NCI-H2081 (cell line): ENCODE data around the gene UQCRC1.
A peak's percentile ranks its signal among the peaks of the same experiment; 100 is the strongest.

Source experiments
- DNase-seq, 2 experiments: peaks; one replicate each; lab custom pipeline; 2025; lab: John Stamatoyannopoulos, UW

UQCRC1 gene

DNA sequence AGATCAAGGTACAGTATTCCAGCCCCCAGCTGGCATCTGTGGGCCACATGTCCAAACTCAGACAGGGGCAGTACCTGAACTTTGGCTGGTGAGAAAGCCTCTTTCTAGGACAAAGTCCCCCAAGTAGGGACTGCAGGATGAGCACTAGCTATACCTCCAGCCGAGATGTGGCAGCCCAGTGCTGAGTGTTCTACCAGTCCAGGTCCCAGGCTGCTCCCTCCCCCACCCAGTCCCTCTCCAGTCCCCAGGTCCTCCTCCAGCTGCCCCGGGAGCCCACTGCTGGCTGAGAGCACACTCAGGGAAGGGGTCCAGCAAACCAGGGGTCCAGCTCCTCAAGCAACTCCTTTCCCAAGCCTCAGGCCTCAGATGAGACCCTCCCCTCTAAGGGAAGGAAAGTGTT is 24.3 kb upstream of the UQCRC1 start:
- DNase-seq = no peak

DNA sequence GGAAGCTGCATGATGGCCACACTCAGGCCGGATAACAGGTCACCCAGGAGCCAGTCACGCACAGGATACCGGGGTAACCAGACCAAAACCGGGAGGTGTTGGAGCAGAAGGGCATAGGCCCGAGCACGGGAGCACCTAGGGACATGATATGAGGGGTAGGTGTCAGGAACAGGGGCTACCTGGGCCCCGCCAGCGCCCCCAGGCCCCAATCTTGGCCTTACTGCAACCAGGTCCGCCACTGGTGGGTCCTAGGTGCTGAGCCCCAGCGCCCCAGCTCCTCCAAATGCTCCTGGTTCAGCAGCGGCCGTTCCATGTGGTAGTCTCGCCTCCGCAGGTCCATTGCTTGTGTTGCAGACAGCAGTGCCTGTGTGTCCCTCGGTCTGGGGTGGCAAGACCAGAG is 23.8 kb upstream of the UQCRC1 start:
- no peak for DNase-seq

DNA sequence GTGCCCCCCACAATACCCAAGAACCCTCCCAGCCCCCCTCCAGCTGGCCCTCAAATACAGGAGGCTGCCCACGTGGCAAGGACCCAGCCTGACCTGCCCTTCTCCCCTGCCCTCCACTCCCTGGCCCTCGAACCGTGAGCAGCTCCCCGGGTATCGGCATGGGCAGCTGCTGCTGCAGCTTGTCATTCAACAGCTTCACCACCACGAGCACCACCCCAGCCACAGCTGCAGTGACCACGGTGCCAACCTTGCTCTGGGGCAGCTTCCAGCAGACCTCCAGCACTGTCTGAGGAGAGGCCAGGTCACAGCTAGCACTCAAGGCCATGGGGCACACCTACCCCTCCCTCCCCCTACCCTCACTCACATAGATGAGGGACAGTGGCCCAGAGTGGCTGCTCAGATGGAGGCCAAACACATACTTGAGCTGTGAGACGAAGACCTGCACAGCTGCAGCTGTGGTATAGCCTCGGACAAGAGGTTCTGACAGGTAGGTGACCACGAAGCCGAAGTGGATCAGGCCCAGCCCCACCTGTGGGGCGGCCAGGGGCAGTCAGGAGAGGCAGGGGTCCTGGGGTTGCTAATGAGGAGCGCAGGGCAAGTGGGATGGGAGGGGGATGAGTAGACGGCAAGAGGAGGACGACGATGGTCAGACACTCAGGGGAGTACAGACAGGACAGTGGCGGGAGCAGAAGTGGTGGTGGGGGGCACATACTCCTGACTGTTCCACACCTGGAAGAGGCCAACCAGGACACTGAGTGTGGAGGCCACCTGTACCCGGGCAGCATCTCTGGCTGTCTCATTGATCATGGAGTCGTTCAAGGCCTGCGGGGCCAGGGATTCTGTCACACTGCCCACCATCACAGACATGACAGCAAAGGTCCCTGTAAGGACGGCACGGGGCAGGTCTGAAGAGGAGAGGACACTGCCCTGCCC is 22.3 kb upstream of the UQCRC1 start:
- no peak for DNase-seq

DNA sequence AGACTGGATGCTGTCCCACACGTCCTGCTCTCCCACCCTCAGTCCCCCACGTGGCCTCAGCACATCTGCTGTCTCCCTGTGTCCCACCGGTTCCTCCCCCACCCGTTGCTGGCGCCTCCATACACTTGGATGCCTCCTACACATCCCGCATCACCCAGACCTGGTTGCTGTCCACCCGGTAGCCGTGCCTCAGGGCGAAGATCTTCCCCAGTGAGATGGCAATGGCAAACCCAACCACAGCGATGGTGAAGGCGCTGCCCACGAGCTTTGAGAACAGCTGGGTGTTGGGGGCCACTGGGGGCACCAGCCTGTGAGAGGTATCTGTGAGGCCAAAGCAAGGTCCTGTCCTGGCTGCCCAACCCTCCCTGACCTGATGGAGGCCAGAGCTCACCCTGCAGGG is 21.4 kb upstream of the UQCRC1 start:
- no peak for DNase-seq

DNA sequence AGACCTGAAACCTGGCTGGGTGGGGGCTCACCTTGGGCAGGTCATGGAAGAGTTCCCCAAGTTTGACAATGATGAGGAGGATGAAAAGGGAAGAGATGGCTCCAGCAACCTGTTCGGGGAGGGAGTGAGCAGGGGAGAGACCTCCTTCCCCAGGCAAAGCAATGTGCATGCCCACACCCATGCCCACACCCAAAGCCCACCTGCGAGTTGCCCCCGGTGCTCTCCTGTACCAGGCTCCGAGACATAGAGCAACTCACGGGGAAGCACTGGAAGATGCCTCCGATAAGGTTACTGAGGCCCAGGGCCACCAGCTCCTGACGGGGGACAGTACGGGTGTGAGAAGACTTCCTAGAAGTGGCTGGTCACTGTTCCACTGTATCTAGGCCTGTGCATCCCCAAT is 21.0 kb upstream of the UQCRC1 start:
- DNase-seq = no peak

DNA sequence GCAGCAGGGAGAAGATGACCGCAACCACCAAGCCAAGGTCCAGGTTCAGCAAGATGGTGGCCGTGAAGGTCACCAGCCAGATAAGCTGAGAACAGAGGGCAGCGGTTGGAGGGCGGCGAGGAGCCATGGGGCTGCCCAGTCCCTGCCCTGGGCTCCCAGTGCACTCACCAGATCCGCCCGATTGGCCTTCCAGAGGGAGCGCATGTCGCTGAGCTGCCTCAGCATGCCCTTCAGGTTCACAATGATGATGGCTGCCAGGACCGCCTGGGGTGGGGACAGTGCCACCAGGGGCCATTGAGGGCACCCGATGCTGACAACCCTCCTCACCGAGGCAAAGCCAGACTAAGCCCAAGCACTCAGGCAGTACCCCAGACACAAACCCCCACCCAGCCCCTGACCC is 20.4 kb upstream of the UQCRC1 start:
- no peak for DNase-seq

DNA sequence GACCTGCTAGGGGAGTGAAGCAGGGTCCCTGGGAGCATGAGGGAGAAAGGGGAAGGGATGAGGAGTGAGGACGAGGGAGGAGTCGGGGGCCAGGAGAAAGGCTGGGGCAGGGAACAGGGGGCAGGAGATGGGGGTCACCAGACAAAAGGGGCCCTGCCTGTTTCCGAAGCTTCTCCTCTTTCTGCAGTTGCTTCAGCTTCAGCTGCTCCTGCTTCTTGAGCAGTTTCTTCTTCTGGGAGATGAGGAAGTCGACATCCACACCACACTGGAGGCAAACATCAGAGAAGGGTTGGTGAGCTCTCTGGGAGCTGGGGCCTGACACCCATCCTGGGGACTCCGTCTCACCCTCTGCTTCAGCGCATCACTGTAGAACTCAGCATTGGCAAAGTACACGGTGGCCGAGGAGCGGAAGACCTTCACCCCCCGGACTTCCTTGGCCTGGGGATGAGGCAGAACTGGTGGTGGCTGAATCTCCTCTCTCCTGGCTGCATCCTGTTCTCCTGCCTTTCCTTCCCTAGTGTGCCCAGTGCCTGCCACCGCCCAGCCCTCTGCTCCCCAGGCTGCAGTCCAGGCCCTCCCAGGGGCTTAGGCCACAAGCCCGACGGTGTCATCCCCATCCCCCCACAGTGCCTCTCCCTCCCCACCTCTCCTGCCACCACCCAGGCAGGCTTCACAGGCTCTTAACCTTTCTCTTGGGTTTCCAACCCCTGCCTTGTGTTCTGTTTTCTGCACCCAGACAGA is 19.0 kb upstream of the UQCRC1 start:
- no peak for DNase-seq

DNA sequence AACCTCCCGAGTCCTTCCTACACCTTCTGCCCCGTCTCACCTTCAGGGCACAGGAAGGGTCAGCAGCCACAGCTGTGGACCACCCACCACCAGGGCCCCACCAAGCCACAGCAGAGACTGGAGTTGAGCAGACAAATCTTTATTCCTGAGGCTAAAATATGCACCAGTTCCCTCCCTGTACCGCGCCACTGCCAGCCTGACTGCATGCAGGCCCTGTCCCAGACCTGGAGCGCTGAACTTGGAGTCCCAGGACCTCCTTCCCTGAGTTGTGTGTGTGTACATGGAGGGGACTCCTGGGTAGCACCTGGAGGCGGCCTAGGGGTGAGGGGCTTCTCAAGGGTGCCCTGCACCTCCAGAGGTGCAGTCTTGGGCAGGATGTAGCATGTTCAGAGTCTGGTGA is 16.2 kb upstream of the UQCRC1 start:
- DNase-seq = no peak

DNA sequence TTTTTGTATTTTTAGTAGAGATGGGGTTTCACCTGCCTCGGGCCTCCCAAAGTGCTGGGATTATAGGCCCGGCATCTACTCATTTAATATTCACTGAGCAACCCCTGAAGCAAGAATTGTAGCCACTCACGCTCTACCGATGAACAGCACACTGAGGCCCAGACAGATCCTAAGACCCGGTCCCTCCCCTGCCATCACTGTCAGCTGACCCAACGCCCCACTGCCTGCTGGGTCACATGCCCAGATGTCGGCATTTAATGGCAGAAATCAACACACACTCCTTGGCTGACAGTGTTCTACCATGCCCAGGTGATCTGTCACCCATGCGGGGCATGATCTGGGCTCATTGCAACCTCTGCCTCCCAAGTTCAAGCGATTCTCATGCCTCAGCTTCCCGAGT is 15.3 kb upstream of the UQCRC1 start:
- no peak for DNase-seq

DNA sequence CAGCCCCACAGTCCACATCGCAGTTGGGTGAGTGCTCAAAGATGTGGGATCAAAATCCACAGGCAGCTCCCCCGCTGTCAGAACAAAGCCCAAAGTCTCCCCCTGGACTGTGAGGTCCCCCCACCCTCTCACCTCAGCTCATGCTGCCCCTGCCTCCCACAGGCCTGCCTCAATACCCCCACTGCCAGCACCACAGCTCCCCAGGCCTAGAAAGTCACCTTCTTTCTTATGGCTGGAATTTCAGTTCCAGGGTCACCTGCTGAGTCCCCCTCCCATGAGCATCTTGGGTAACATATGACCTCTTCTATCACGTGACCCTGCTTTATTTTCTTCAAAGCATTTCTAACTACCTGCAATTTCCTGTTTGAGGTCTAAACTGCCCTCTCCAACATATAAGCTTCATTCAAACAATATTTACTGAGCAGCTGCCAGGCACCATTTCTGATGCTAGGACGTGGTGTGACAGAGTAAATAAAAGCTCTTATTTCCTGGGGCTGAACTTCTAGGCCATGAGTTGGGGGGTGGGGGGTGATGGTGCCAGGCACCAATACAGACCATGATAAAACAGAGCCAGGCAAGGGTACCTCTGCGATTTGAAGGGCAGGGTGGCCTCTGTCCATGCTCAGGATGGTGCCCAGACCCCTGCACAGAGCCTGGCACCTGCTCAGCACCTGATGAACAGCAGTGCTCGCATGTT is 14.6 kb upstream of the UQCRC1 start:
- peak; percentile 66 to 92 for DNase-seq

DNA sequence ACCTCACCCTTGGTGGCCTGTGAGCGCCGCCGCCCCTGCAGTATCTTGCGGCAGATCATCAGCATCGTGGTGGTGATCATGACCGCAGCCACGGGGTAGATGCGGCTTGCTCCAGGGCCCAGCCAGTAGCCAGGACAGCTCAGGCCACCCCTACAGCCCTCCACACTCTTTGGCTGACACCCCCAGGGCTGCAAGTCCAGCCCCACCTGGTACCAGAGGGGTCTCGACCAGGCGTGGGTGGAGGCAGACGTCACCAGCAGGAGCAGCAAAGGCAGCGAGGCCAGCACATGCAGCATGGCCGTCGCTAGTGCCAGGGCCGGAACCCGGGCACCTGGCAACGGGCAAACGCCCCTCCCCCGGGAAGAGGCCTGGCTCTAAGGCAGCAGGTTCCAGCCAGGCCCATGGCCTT is 12.0 kb upstream of the UQCRC1 start, which contains the start of gene TMEM89:
Gene TMEM89, minus strand, starts transcription at position 309 of the 409 bp plus-strand sequence. Its CDS starts 13 bp downstream, at position 296.
- DNase-seq = no peak

DNA sequence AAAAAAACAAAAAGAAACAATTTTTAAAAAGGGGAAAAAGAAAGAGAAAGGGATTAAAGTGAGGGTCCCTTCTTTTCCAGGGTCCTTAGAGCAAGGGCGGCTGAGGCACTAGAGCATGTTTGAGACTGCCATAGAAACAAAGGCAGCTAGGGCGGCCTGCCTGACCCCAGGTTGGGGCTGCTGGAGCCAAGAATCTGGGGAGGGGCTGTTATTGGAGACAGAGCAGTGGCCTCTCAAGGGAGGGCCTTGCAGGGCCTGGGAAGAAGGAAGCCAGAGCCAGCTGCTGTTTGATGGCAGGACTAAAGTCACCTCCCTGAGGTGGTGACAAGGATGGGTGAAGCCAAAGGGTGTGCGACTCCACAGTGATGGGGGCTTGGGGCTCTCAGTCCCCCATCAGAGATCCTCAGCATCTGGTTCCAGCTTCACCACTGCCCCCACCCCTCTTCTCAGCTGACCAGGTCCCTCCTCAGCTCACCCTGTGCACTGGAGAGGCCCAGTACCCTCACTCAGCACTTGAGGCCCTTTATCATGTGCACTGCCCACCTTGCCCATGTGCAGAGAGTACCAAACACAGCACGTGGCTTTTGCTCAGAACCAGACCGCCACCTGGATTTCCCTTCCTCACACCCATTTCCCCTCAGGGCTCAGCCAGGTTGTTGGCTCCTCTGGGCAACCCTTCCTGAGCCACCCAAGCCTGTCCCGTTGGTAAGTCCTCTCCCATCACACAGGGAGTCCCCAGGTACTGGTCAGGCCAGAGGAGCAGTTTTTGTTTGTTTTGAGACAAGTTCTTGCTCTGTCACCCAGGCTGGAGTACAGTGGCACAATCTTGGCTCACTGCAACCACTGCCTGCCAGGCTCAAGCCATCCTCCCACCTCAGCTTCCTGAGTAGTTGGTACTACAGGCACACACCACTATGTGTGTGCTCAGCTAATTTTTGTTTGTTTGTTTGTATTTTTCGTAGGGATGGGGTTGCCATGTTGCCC is 10.4 kb upstream of the UQCRC1 start:
- DNase-seq = no peak

DNA sequence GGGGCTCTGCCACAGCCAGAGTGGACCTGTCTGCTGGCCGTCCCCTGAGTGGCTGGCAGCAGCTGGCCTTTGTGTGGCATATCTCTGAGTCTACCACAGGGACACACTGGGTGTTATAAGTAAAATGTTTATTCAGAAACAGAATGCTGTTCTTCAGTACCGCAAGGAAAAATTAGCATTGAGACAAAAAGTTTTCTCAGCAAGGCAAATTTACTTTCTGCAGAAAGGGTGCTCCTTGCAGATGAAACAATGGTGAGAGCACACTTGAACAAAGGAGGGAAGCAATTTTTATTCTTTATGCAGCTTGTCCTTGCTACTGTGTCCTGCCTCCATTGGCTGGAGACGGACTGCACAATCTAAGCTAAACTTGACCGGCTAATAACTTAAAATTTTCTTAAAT is 8.1 kb upstream of the UQCRC1 start:
- DNase-seq = no peak

DNA sequence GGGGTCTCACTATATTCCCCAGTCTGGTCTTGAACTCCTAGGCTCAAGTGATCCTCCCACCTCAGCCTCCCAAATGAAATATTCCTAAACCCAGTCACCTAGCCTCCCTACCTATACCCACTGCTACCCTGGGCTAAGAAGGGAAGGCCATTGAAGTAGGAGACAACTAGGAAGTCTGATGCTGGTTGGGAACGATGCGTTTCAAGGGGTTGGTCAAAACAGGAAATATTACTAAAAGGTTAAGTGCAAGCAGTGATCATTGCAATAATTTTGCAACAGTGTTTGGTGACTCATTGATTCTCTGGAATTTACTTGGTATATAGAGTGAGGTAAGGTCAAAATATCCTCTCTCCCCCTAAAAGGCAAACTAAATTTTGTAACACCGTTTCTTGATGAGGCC is 4.6 kb upstream of the UQCRC1 start:
- no peak for DNase-seq

DNA sequence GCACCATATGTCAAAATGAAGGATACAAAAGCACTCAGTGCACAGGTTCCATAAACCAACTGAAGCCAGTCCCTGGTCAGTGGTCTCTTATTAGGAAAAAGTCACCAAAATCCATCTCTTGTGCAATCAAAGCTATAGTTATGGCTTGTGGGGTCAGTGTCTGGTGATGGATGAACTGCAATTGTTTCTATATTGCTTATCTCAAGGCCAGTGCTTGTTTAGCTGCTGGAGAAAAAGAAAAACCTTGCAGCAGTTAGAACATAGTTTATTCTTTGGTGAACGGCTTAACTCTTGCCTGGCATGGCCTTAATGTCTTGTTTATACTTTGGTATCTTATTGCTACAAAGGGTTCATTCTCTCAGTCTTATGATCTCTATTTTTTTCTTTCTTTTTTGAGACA is 2.9 kb upstream of the UQCRC1 start:
- no peak for DNase-seq

DNA sequence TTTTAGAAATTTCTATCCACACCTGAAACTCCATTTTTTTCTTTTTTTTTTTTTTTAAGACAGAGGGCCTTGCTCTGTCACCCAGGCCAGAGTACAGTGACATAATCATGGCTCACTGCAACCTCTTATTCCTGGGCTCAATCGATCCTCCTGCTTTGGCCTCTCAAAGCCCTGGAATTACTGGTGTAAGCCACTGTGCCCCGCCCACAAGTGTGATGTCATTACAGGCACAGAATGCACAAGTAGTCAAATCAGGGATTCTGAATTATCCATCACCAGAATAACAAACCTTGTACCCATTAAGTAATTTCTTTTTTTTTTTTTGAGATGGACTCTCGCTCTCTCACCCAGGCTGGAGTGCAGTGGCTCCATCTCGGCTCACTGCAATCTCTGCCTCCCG is 1.9 kb downstream of the UQCRC1 start:
- DNase-seq = no peak

DNA sequence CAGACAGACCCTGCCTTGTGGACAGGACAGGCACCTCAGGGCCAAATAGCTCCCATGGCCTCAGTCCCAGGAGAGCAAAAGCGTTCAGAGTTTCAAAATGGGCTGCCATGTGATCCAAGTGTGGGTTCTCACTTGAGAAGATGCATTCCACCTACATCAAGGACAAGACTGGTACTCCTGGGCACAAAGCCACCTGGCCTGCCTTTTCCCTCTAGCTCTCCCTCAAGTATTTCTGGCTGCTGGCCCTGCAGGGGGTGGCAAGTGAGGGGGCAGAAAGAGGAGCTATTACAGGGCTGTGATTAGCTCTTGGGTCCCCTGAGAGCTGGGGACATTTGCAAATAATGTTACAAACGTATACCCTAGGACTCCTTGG is 7.8 kb downstream of the UQCRC1 start:
- no peak for DNase-seq

DNA sequence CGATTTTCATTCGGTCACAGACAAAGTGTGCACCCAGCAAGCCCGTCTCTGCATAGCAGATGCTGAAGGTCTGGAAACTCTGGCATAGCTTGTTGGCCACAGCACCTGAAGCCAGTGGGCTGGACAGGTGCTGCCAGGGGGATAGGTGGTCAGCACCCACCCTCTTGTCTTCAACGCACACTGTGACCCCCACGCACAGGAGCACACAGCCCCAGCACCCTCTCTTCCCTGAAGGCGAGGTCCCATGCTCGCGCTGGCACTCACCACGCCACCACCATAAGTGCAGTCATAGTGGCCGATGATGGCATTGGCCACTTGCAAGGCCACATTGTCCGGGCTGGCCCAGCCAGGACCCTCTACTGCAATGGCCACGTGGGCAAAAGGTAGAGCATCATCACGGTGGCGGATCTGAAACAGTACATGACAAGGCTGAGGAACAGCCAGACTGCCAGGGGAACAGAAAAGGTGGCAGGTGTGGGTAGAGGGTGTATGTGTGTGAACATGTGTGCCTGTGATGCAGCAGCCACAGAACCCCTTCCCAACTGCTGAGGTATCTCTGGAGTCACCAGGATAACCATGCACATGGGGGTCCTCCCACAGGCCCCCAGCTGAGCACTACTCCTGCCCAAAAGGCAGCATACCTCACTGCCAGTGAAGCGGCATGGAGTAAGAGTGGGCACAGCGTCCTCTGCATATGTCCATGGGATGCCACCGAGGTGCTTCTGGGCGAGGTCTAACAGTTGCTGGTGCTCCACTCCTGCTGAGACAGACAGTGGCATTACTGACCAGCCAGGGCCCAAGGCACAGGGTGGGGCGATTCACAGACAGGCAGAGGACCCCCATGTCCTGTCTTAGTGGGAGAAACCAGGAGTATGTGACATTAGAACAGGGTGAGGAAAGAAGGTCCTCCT is 8.5 kb downstream of the UQCRC1 start:
- no peak for DNase-seq

DNA sequence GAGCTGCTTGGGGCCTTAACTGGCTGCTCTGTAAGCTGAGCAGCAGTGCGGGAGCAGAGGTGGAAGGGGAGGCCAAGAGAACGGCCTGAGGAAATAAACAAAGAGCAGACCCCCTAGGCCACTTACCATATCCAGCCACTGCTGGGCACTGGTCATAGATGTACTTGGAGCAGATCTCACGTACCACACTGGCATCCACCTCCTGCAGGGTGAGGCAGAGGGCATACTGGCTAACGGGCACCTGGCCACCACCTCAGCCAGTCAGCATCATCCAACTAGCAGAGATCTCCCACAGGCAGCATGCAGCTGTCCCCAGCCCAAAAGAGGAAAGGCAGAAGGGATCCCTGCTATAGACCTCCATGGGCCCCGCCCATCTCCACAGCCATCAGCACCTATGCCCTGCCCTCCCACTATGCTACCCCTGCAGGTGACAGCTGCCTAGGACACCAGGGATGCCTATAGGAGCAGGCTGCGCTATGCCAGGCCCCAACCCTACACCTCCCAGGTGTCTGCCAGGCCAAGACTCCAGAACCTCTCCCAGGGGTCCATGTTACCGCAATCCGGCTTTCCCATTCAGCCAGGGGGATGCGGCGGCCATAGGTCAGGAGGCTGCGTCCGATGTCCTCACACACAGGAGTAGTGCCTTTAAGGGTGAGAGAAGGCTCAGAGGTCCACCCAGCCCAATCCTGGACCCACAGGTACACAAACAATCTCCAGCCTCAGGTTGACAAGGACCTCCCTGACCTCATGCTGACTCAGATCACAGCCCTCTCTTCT is 9.7 kb downstream of the UQCRC1 start:
- no peak for DNase-seq

DNA sequence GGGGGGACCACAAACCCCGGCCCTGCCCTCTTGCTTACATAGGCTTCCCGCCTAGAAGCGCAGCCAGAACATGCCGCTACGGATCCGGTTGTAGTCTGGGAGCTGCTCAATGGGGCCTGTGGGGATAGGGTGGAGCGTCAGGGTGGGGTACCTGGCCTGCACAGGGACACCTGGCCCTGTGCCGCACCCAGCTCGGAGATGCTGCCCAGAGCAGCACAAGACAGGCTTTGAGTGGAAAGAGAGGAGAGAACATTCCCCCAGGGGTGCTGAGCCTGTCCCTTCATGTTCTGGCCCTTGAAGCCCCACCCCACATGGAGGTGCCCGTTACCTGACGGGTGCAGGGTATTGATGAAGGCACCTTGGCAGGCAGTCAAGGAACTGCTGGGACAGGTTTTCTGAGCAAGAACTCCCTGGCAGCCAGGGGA is 10.4 kb downstream of the UQCRC1 start:
- DNase-seq = no peak
